SK-N-SH (cell line): Measurements from ENCODE around the gene IL21R. TPM values are rescaled to one million over a fixed set of nuclear protein-coding genes. Genes with fewer than 3 reads are reported as not detected.

Source experiments
- CTCF ChIA-PET: fragments of 300-600, 350-600 bp; formaldehyde crosslinking; extraction: SDS; loops from one replicate; lab custom pipeline; 2021; lab: Yijun Ruan, JAX
- POLR2A ChIA-PET: fragments of 350-600 bp; sonication (Branson Sonifier 250); formaldehyde crosslinking; extraction: SDS; loops from one replicate; lab custom pipeline; 2020; ENCODE audit warnings: antibody characterized with exemption, inconsistent platforms; lab: Yijun Ruan, JAX
- DNase-seq: peaks from one replicate; pipeline ENCODE4 v3.0.0; 2012
- H2AFZ ChIP-seq: fragments of 200-600 bp; sonication (generic); 2 replicates; pipeline ENCODE4 v1.8.1; 2016; ENCODE audit warnings: antibody characterized with exemption, mild to moderate bottlenecking, low read depth
- H3F3A ChIP-seq: fragments of 200-600 bp; sonication (generic); replicated peaks from 2 replicates; pipeline ENCODE3; 2016; ENCODE audit warnings: antibody characterized with exemption, mild to moderate bottlenecking; ENCODE audit not compliant: insufficient read depth
- H3K27ac ChIP-seq, 2 experiments: fragments of 200-500 bp in 1 of 2; fragments of 200-600 bp in 1 of 2; sonication (Bioruptor generic) in 1 of 2; sonication (generic), shearing (Covaris generic) in 1 of 2; 2 replicates each; pipeline versions ENCODE4 v1.5.1 to v1.6.1; 2014 to 2016; ENCODE audit warnings: low read depth in 2 of 2, inconsistent platforms in 1 of 2, low read length in 1 of 2, mild to moderate bottlenecking in 1 of 2, mixed read lengths in 1 of 2
- H3K27me3 ChIP-seq: fragments of 200-600 bp; sonication (generic), shearing (Covaris generic); 2 replicates; pipeline ENCODE4 v1.6.1; 2016; ENCODE audit warnings: mixed run types; ENCODE audit not compliant: insufficient read depth
- H3K36me3 ChIP-seq, 2 experiments: fragments of 200-500 bp in 1 of 2; fragments of 200-600 bp in 1 of 2; sonication (Bioruptor generic) in 1 of 2; sonication (generic) in 1 of 2; replicated peaks in 1 of 2; 2 replicates each; pipeline versions ENCODE3 to v1.5.1; 2014 to 2016; ENCODE audit warnings: low read length in 1 of 2, mild to moderate bottlenecking in 1 of 2; ENCODE audit not compliant: insufficient read depth in 2 of 2, control insufficient read depth in 1 of 2
- H3K4me1 ChIP-seq, 2 experiments: fragments of 200-500 bp in 1 of 2; fragments of 200-600 bp in 1 of 2; sonication (Bioruptor generic) in 1 of 2; sonication (generic), shearing (Covaris generic) in 1 of 2; 2 replicates each; pipeline versions ENCODE4 v1.5.1 to v1.6.1; 2014 to 2016; ENCODE audit warnings: low read depth in 1 of 2, low read length in 1 of 2, mixed run types in 1 of 2; ENCODE audit not compliant: insufficient read depth in 2 of 2, control insufficient read depth in 1 of 2
- H3K4me2 ChIP-seq: fragments of 200-600 bp; sonication (generic), shearing (Covaris generic); 2 replicates; pipeline ENCODE4 v1.6.1; 2017; ENCODE audit warnings: mixed run types
- H3K4me3 ChIP-seq, 2 experiments: fragments of 200-500 bp in 1 of 2; fragments of 200-600 bp in 1 of 2; sonication (Bioruptor generic) in 1 of 2; sonication (generic), shearing (Covaris generic) in 1 of 2; 2 replicates each; pipeline versions ENCODE4 v1.5.1 to v1.8.1; 2014 to 2016; ENCODE audit warnings: low read depth in 2 of 2, inconsistent platforms in 1 of 2, low read length in 1 of 2, mild to moderate bottlenecking in 1 of 2, mixed read lengths in 1 of 2, moderate library complexity in 1 of 2
- H3K79me2 ChIP-seq: fragments of 200-600 bp; sonication (generic); 2 replicates; pipeline ENCODE4 v1.8.1; 2017; ENCODE audit warnings: mild to moderate bottlenecking; ENCODE audit not compliant: insufficient read depth
- H3K9ac ChIP-seq: fragments of 200-600 bp; sonication (generic); 2 replicates; pipeline ENCODE4 v1.6.1; 2017; ENCODE audit warnings: mixed run types
- H3K9me2 ChIP-seq: fragments of 200-600 bp; sonication (generic); 2 replicates; pipeline ENCODE4 v1.6.1; 2017; ENCODE audit warnings: mixed run types
- H3K9me3 ChIP-seq: fragments of 200-600 bp; sonication (generic); 2 replicates; pipeline ENCODE4 v1.6.1; 2017; ENCODE audit warnings: mixed run types, mild to moderate bottlenecking, moderate library complexity
- H4K20me1 ChIP-seq: fragments of 200-600 bp; sonication (generic); 2 replicates; pipeline ENCODE4 v1.6.1; 2017; ENCODE audit warnings: mild to moderate bottlenecking, mixed run types; ENCODE audit not compliant: insufficient read depth
- EP300 ChIP-seq, 2 experiments: IDR thresholded peaks; 2 replicates each; pipeline versions ENCODE4 v1.4.0 to v1.6.1; 2012; ENCODE audit warnings: borderline replicate concordance in 1 of 2, low read depth in 1 of 2, low read length in 1 of 2
- FOXJ3 ChIP-seq: sonication (generic); formaldehyde crosslinking; IDR thresholded peaks from 2 replicates; pipeline ENCODE4 v1.5.1; 2020; ENCODE audit warnings: mild to moderate bottlenecking, missing genetic modification reagents
- FOXM1 ChIP-seq: IDR thresholded peaks from 2 replicates; pipeline ENCODE4 v1.4.0; 2012; ENCODE audit warnings: low read depth, mild to moderate bottlenecking
- GABPA ChIP-seq: IDR thresholded peaks from 2 replicates; pipeline ENCODE4 v1.4.0; 2012; ENCODE audit warnings: low read depth, mild to moderate bottlenecking
- GATA2 ChIP-seq: sonication (generic); formaldehyde crosslinking; IDR thresholded peaks from 2 replicates; pipeline ENCODE4 v1.5.0; 2020; ENCODE audit warnings: mild to moderate bottlenecking, missing genetic modification reagents
- JUND ChIP-seq: IDR thresholded peaks from 2 replicates; pipeline ENCODE4 v1.4.0; 2012
- MEF2A ChIP-seq: IDR thresholded peaks from 2 replicates; pipeline ENCODE4 v1.4.0; 2012; ENCODE audit warnings: low read depth, borderline replicate concordance
- MXI1 ChIP-seq: IDR thresholded peaks from 2 replicates; pipeline ENCODE4 v1.6.1; 2012; ENCODE audit warnings: mild to moderate bottlenecking, low read depth, low read length, improper control_type of control experiment
- NFIC ChIP-seq: IDR thresholded peaks from 2 replicates; pipeline ENCODE4 v1.4.0; 2012; ENCODE audit warnings: borderline replicate concordance
- POLR2AphosphoS5 ChIP-seq: IDR thresholded peaks from 2 replicates; pipeline ENCODE4 v1.6.1; 2012; ENCODE audit warnings: low read depth, low read length
- RAD21 ChIP-seq: IDR thresholded peaks from 2 replicates; pipeline ENCODE4 v1.6.1; 2012; ENCODE audit warnings: mild to moderate bottlenecking, low read length
- RFX5 ChIP-seq: IDR thresholded peaks from 2 replicates; pipeline ENCODE4 v1.6.1; 2012; ENCODE audit warnings: mild to moderate bottlenecking, improper control_type of control experiment, low read length
- SIN3A ChIP-seq: IDR thresholded peaks from 2 replicates; pipeline ENCODE4 v1.6.1; 2012; ENCODE audit warnings: low read depth, mild to moderate bottlenecking, low read length, moderate library complexity, borderline replicate concordance
- TAF1 ChIP-seq: IDR thresholded peaks from 2 replicates; pipeline ENCODE4 v1.6.1; 2012; ENCODE audit warnings: low read depth, mild to moderate bottlenecking, low read length, moderate library complexity, borderline replicate concordance
- TEAD4 ChIP-seq: IDR thresholded peaks from 2 replicates; pipeline ENCODE4 v1.4.0; 2012; ENCODE audit warnings: mild to moderate bottlenecking, borderline replicate concordance; ENCODE audit not compliant: insufficient read depth
- whole genome bisulfite sequencing: methylation state at CpG from one replicate; pipeline ENCODE4 v1.1.6; 2017; ENCODE audit warnings: low lambda C conversion rate; 5-methylcytosine and 5-hydroxymethylcytosine counted together
- polyA plus RNA-seq, 3 experiments: library from polyadenylated mRNA; depleted of rRNA; stranded (reverse); fragments of >200 nt; gene quantifications; 2 replicates each; pipeline ENCODE4 v1.2.3, GENCODE V29; 2012
- TF ChIP-seq, protein P1 (sequence below): IDR thresholded peaks from 2 replicates; pipeline ENCODE4 v1.6.1; 2012; ENCODE audit warnings: mild to moderate bottlenecking, low read depth, low read length, moderate library complexity
- TF ChIP-seq, protein P2 (sequence below): fragments of 150-350 bp; IDR thresholded peaks from 2 replicates; pipeline ENCODE4 v1.6.1; 2016; ENCODE audit warnings: mild to moderate bottlenecking, low read depth, low read length
- TF ChIP-seq, protein P3 (sequence below): fragments of 150-350 bp; IDR thresholded peaks from 2 replicates; pipeline ENCODE4 v1.6.1; 2017; ENCODE audit warnings: antibody characterized with exemption, low read length, low read depth, borderline replicate concordance
- TF ChIP-seq, protein P4 (sequence below): IDR thresholded peaks from 2 replicates; pipeline ENCODE4 v1.4.0; 2012; ENCODE audit warnings: low read depth

IL21R gene
- polyA plus RNA-seq, 1 of the 3 experiments (the other 2 are of a cell fraction) = 0.13 TPM

DNA sequence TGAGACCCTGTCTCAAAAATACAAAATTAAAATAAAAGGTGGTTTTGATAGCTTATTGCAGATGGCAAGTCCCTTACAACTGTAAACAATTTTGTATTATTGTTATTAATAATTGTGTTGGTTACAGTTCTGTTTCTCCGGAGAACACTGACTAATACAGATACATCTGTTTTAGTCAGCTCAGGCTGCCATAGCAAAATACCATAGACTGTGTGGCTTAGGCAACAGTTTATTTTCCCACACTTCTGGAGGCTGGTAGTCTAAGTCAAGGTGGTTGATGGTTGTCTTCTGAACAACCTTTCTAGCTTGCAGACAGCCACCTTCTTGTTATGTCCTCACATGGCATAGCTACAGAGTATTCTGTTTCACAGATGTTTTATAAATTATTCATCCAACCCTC is 14.2 kb upstream of the IL21R start:
- no peak overlapping the region for H3K4me3 ChIP-seq
- H3K79me2 ChIP-seq = no peaks in the 10 kb centered on the region
- no peak overlapping the region for H3K27ac ChIP-seq
- TF ChIP-seq MEF2A (no peak), RAD21 (no peak), SIN3A (no peak), FOXJ3 (no peak), RFX5 (no peak), POLR2AphosphoS5 (no peak), TAF1 (no peak), EP300 (IDR thresholded peaks at IDR 0.05; ENCODE audit: borderline replicate concordance in 1 of 2, low read depth in 1 of 2, low read length in 1 of 2) (no peak), NFIC (no peak), GABPA (no peak), GATA2 (CRISPR knock-in tag) (no peak), MXI1 (no peak), TEAD4 (no peak), JUND (no peak), FOXM1 (no peak)
- TF ChIP-seq, protein P1, sequence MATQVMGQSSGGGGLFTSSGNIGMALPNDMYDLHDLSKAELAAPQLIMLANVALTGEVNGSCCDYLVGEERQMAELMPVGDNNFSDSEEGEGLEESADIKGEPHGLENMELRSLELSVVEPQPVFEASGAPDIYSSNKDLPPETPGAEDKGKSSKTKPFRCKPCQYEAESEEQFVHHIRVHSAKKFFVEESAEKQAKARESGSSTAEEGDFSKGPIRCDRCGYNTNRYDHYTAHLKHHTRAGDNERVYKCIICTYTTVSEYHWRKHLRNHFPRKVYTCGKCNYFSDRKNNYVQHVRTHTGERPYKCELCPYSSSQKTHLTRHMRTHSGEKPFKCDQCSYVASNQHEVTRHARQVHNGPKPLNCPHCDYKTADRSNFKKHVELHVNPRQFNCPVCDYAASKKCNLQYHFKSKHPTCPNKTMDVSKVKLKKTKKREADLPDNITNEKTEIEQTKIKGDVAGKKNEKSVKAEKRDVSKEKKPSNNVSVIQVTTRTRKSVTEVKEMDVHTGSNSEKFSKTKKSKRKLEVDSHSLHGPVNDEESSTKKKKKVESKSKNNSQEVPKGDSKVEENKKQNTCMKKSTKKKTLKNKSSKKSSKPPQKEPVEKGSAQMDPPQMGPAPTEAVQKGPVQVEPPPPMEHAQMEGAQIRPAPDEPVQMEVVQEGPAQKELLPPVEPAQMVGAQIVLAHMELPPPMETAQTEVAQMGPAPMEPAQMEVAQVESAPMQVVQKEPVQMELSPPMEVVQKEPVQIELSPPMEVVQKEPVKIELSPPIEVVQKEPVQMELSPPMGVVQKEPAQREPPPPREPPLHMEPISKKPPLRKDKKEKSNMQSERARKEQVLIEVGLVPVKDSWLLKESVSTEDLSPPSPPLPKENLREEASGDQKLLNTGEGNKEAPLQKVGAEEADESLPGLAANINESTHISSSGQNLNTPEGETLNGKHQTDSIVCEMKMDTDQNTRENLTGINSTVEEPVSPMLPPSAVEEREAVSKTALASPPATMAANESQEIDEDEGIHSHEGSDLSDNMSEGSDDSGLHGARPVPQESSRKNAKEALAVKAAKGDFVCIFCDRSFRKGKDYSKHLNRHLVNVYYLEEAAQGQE = no peak
- TF ChIP-seq, protein P2, sequence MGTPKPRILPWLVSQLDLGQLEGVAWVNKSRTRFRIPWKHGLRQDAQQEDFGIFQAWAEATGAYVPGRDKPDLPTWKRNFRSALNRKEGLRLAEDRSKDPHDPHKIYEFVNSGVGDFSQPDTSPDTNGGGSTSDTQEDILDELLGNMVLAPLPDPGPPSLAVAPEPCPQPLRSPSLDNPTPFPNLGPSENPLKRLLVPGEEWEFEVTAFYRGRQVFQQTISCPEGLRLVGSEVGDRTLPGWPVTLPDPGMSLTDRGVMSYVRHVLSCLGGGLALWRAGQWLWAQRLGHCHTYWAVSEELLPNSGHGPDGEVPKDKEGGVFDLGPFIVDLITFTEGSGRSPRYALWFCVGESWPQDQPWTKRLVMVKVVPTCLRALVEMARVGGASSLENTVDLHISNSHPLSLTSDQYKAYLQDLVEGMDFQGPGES = no peak
- TF ChIP-seq, protein P3, sequence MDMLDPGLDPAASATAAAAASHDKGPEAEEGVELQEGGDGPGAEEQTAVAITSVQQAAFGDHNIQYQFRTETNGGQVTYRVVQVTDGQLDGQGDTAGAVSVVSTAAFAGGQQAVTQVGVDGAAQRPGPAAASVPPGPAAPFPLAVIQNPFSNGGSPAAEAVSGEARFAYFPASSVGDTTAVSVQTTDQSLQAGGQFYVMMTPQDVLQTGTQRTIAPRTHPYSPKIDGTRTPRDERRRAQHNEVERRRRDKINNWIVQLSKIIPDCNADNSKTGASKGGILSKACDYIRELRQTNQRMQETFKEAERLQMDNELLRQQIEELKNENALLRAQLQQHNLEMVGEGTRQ = no peak
- TF ChIP-seq, protein P4, sequence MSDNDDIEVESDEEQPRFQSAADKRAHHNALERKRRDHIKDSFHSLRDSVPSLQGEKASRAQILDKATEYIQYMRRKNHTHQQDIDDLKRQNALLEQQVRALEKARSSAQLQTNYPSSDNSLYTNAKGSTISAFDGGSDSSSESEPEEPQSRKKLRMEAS = no peak
- H3K4me2 ChIP-seq = no peak overlapping the region
- H3K9me3 ChIP-seq = 0 out of 2 replicates have a peak, but pooled peaks cover 4% of the 10 kb centered on the region
- no peaks in the 10 kb centered on the region for H4K20me1 ChIP-seq
- no peaks in the 10 kb centered on the region for H3K36me3 ChIP-seq
- no peaks in the 10 kb centered on the region for H3K9me2 ChIP-seq
- no peak overlapping the region for H2AFZ ChIP-seq
- ChIA-PET CTCF (interaction anchor here (1.5 to 2.7 kb wide), 2 partner anchors 20 to 153 kb away, joined by 6 read pairs; no protein-coding TSS in a partner anchor), POLR2A (no interaction called here)
- H3K9ac ChIP-seq = no peak overlapping the region
- no peaks in the 10 kb centered on the region for H3K4me1 ChIP-seq
- no peaks in the 10 kb centered on the region for H3F3A ChIP-seq
- WGBS = 8% methylated on average over 1 of the region's 1 CpG
- no peak for DNase-seq
- no peaks in the 10 kb centered on the region for H3K27me3 ChIP-seq
